Endothelial cell of coronary artery (primary cell): ENCODE measurements around the gene CT55. TPM values are rescaled to one million over a fixed set of nuclear protein-coding genes. Genes with fewer than 3 reads are reported as not detected.

ENCODE experiments used
- total RNA-seq: library from RNA; depleted of rRNA; stranded (reverse); fragments of >200 nt; gene quantifications from 2 replicates; pipeline ENCODE4 v1.2.3, GENCODE V29; 2014

CT55 gene
- total RNA-seq, result not detected in 2 replicates

DNA sequence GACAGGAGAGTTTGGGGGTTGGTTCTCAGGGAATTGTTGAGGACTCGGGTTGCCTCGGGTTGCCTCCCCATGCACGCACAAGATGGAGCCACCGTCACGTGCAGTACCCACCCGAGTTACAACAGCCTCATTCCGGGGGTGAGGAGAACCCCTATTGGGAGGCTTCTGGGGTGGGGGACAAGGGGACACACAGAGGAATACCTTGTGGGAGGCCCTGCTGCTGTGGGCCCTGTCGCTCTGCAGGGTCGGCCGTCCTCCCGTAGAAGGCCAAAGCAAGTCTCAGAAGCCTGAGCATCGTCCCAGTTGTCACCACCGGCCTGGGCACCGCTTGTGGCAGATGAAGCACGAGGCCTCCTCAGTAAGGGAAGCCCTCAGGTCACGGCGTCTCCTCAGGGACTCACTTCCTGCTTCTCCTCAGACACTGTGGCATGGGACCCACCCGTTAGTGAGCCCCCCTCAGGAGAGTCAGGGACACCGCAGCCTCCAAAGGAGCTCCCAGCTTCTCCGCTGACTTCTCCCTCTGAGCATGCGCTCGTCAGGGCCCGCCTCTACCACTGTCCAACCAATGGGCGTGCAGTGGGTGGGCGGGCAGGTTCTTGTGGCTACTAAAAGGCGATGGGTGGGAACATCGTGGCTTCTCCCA lies at the start of gene CT55:
CT55 (minus strand) TSS at position 522 of the 643 bp plus-strand sequence; CDS start at position 295, 227 bp downstream.

GRCh38 chrX:135120056-135120576 lies 51.1 kb downstream of the CT55 start, which contains the start of gene ETDB:
TSS of gene ETDB (minus strand) at chrX:135120526. CDS start at chrX:135119261, 1,265 bp downstream.

Other genes starting within 250 kb of the CT55 start
- gene SMIM10, start 180.4 kb downstream of the CT55 start, total RNA-seq, result 0.63 and 0.85 TPM in 2 replicates
- gene RTL8B, start 148.9 kb downstream of the CT55 start, total RNA-seq, result 2.7 and 3.0 TPM in 2 replicates
- gene RTL8C, start 139.0 kb downstream of the CT55 start, total RNA-seq, result 17.3 and 27.4 TPM in 2 replicates
- gene RTL8A, start 119.3 kb downstream of the CT55 start, total RNA-seq, result 3.2 and 4.7 TPM in 2 replicates
- gene SMIM10L2B, start 72.7 kb downstream of the CT55 start, total RNA-seq, result 0.09 and 0.19 TPM in 2 replicates
- not detected in 2 replicates for gene ETDB, start 50.9 kb downstream of the CT55 start, total RNA-seq
- gene ETDA, start 80.7 kb upstream of the CT55 start, total RNA-seq, result not detected in 2 replicates
- gene ETDC, start 138.1 kb upstream of the CT55 start, total RNA-seq, result not detected in 2 replicates
- 7.4 and 8.1 TPM in 2 replicates for gene ZNF75D, start 172.7 kb upstream of the CT55 start, total RNA-seq
- gene ZNF449, start 173.4 kb upstream of the CT55 start, total RNA-seq, result 8.2 and 9.9 TPM in 2 replicates